H1 (cell line): ENCODE measurements around the gene COL17A1. TPM values are rescaled to one million over a fixed set of nuclear protein-coding genes. Genes with fewer than 3 reads are reported as not detected.

Experiments used
- CTCF ChIA-PET: fragments of 300-600 bp; sonication (Branson Sonifier 250); formaldehyde crosslinking; loops from one replicate; lab custom pipeline; 2021; ENCODE audit not compliant: partially characterized antibody; lab: Charles Lee
- POLR2A ChIA-PET: fragments of 300-600 bp; sonication (Branson Sonifier 250); formaldehyde crosslinking; loops from one replicate; lab custom pipeline; 2021; ENCODE audit warnings: inconsistent platforms; ENCODE audit not compliant: partially characterized antibody; lab: Charles Lee
- DNase-seq, 2 experiments: peaks; one replicate each; pipeline versions ENCODE4 v3.0.0 to v3.0.0-alpha.2; 2010 to 2022; ENCODE audit warnings: low spot score in 2 of 2, low read depth in 1 of 2, mixed read lengths in 1 of 2
- FAIRE-seq: peaks from 2 replicates; lab custom pipeline; 2011; peaks lifted over from hg19 to GRCh38; lab: Jason Lieb, UNC
- H2AFZ ChIP-seq: 2 replicates; pipeline ENCODE4 v1.8.1; 2012; ENCODE audit warnings: low read length, inconsistent platforms
- H2AK5ac ChIP-seq: 2 replicates; pipeline ENCODE4 v1.6.1; 2013; ENCODE audit warnings: low read depth, low read length
- H2BK120ac ChIP-seq: replicated peaks from 2 replicates; pipeline ENCODE3; 2013; ENCODE audit warnings: low read depth, low read length, inconsistent platforms
- H2BK12ac ChIP-seq: 2 replicates; pipeline ENCODE4 v1.6.1; 2013; ENCODE audit warnings: low read depth, low read length
- H2BK15ac ChIP-seq: 2 replicates; pipeline ENCODE4 v1.6.1; 2013; ENCODE audit warnings: low read length
- H2BK20ac ChIP-seq: 2 replicates; pipeline ENCODE4 v1.6.1; 2013; ENCODE audit warnings: low read length
- H2BK5ac ChIP-seq: 2 replicates; pipeline ENCODE4 v1.6.1; 2013; ENCODE audit warnings: low read depth, low read length
- H3K14ac ChIP-seq: 2 replicates; pipeline ENCODE4 v1.6.1; 2013; ENCODE audit warnings: inconsistent platforms; ENCODE audit not compliant: insufficient read length
- H3K18ac ChIP-seq: 2 replicates; pipeline ENCODE4 v1.6.1; 2013; ENCODE audit warnings: low read length; ENCODE audit errors: extremely low read depth
- H3K23ac ChIP-seq: 2 replicates; pipeline ENCODE4 v1.6.1; 2013; ENCODE audit warnings: inconsistent platforms; ENCODE audit not compliant: insufficient read length
- H3K23me2 ChIP-seq: 2 replicates; pipeline ENCODE4 v1.6.1; 2013; ENCODE audit warnings: low read depth, low read length
- H3K27ac ChIP-seq: 2 replicates; pipeline ENCODE4 v1.6.1; 2011; ENCODE audit warnings: low read depth, low read length, inconsistent platforms
- H3K27me3 ChIP-seq, 4 experiments: replicated peaks in 1 of 4; 1 replicate in 1 of 4; 2 replicates in 3 of 4; pipeline versions ENCODE4 v1.6.1 to v1.8.1; 2011 to 2013; ENCODE audit warnings: low read length in 3 of 4, mild to moderate bottlenecking in 3 of 4, inconsistent platforms in 2 of 4, mixed read lengths in 2 of 4, moderate library complexity in 1 of 4; ENCODE audit not compliant: control insufficient read depth in 3 of 4, insufficient read depth in 3 of 4; ENCODE audit errors: extremely low read depth in 1 of 4
- H3K36me3 ChIP-seq, 4 experiments: 2 replicates each; pipeline versions ENCODE4 v1.6.1 to v1.8.1; 2011 to 2013; ENCODE audit warnings: mild to moderate bottlenecking in 4 of 4, low read length in 3 of 4, moderate library complexity in 2 of 4, control low read depth in 1 of 4, inconsistent platforms in 1 of 4; ENCODE audit not compliant: insufficient read depth in 4 of 4, control insufficient read depth in 2 of 4
- H3K4ac ChIP-seq: replicated peaks from 2 replicates; pipeline ENCODE3; 2013; ENCODE audit warnings: low read length, low read depth, mixed read lengths, inconsistent platforms; ENCODE audit not compliant: insufficient read length
- H3K4me1 ChIP-seq, 4 experiments: replicated peaks in 1 of 4; 1 replicate in 1 of 4; 2 replicates in 3 of 4; pipeline versions ENCODE4 v1.6.1 to v1.8.1; 2011 to 2013; ENCODE audit warnings: low read length in 3 of 4, inconsistent platforms in 2 of 4, mixed read lengths in 1 of 4; ENCODE audit not compliant: insufficient read depth in 4 of 4, control insufficient read depth in 3 of 4
- H3K4me2 ChIP-seq, 2 experiments: 2 replicates each; pipeline versions ENCODE4 v1.6.1 to v1.8.1; 2011 to 2013; ENCODE audit warnings: low read depth in 2 of 2, low read length in 2 of 2, control low read depth in 1 of 2, inconsistent platforms in 1 of 2, mild to moderate bottlenecking in 1 of 2; ENCODE audit not compliant: insufficient read depth in 1 of 2
- H3K4me3 ChIP-seq, 4 experiments: fragments of 200-600, 300-600 bp in 1 of 4; sonication (generic), shearing (Covaris generic), sonication (Bioruptor Twin) in 1 of 4; 2 replicates each; pipeline versions ENCODE4 v1.5.1 to v1.8.1; 2011 to 2016; ENCODE audit warnings: low read length in 4 of 4, low read depth in 3 of 4, control low read depth in 2 of 4, inconsistent platforms in 2 of 4, mild to moderate bottlenecking in 2 of 4, mixed read lengths in 1 of 4, moderate library complexity in 1 of 4; ENCODE audit not compliant: insufficient read depth in 2 of 4; ENCODE audit errors: extremely low read depth in 1 of 4
- H3K56ac ChIP-seq: replicated peaks from 2 replicates; pipeline ENCODE3; 2013; ENCODE audit warnings: low read depth, mild to moderate bottlenecking, mixed read lengths, low read length, inconsistent platforms; ENCODE audit not compliant: insufficient read length
- H3K79me1 ChIP-seq: 2 replicates; pipeline ENCODE4 v1.6.1; 2013; ENCODE audit warnings: low read depth, low read length, control low read depth
- H3K79me2 ChIP-seq, 2 experiments: 2 replicates each; pipeline versions ENCODE4 v1.6.1 to v1.8.1; 2012 to 2013; ENCODE audit warnings: low read length in 2 of 2, mild to moderate bottlenecking in 2 of 2, inconsistent platforms in 1 of 2; ENCODE audit not compliant: insufficient read depth in 2 of 2, control insufficient read depth in 1 of 2
- H3K9ac ChIP-seq, 4 experiments: replicated peaks in 1 of 4; 1 replicate in 1 of 4; 2 replicates in 3 of 4; pipeline versions ENCODE4 v1.6.1 to v1.8.1; 2011 to 2013; ENCODE audit warnings: low read depth in 3 of 4, low read length in 3 of 4, control low read depth in 2 of 4, mild to moderate bottlenecking in 2 of 4, moderate library complexity in 2 of 4, inconsistent platforms in 1 of 4; ENCODE audit errors: extremely low read depth in 1 of 4
- H3K9me3 ChIP-seq, 2 experiments: 2 replicates each; pipeline versions ENCODE4 v1.6.1 to v1.8.1; 2012 to 2013; ENCODE audit warnings: mild to moderate bottlenecking in 2 of 2, moderate library complexity in 2 of 2, control low read depth in 1 of 2, inconsistent platforms in 1 of 2, low read depth in 1 of 2, low read length in 1 of 2, mixed read lengths in 1 of 2; ENCODE audit not compliant: insufficient read depth in 2 of 2
- H4K20me1 ChIP-seq, 2 experiments: replicated peaks in 1 of 2; 2 replicates each; pipeline versions ENCODE3 to v1.8.1; 2011 to 2013; ENCODE audit warnings: inconsistent platforms in 2 of 2, low read length in 2 of 2, mild to moderate bottlenecking in 1 of 2; ENCODE audit not compliant: insufficient read depth in 2 of 2, control insufficient read depth in 1 of 2
- H4K5ac ChIP-seq: 2 replicates; pipeline ENCODE4 v1.6.1; 2013; ENCODE audit warnings: low read length, low read depth, mixed read lengths, inconsistent platforms; ENCODE audit not compliant: insufficient read length
- H4K8ac ChIP-seq: 2 replicates; pipeline ENCODE4 v1.8.0; 2013; ENCODE audit warnings: mild to moderate bottlenecking, moderate library complexity, low read length, inconsistent platforms; ENCODE audit not compliant: insufficient read depth; ENCODE audit errors: extremely low read depth
- H4K91ac ChIP-seq: replicated peaks from 2 replicates; pipeline ENCODE3; 2013; ENCODE audit warnings: low read length, mixed read lengths, inconsistent platforms; ENCODE audit not compliant: insufficient read length
- HDAC2 ChIP-seq, 2 experiments: fragments of 300-600 bp in 1 of 2; sonication (generic) in 1 of 2; IDR thresholded peaks; 2 replicates each; pipeline ENCODE4 v1.6.1; 2011 to 2012; ENCODE audit warnings: low read depth in 2 of 2, low read length in 2 of 2, mild to moderate bottlenecking in 2 of 2, moderate library complexity in 2 of 2, borderline replicate concordance in 1 of 2, inconsistent platforms in 1 of 2
- POLR2A ChIP-seq, 2 experiments: IDR thresholded peaks; 1 replicate in 1 of 2; 2 replicates in 1 of 2; pipeline ENCODE4 v1.6.1; 2011; ENCODE audit warnings: low read depth in 2 of 2, low read length in 2 of 2, mild to moderate bottlenecking in 2 of 2; ENCODE audit errors: control extremely low read depth in 1 of 2
- POLR2AphosphoS5 ChIP-seq: IDR thresholded peaks from 2 replicates; pipeline ENCODE4 v1.6.1; 2011; ENCODE audit warnings: low read depth, low read length
- RFX5 ChIP-seq: IDR thresholded peaks from 2 replicates; pipeline ENCODE4 v1.6.1; 2011; ENCODE audit warnings: low read depth, low read length, improper control_type of control experiment, borderline replicate concordance
- SP4 ChIP-seq: IDR thresholded peaks from 2 replicates; pipeline ENCODE4 v1.6.1; 2012; ENCODE audit warnings: low read length, inconsistent platforms
- TAF1 ChIP-seq: IDR thresholded peaks from 2 replicates; pipeline ENCODE4 v1.6.1; 2011; ENCODE audit warnings: mild to moderate bottlenecking, low read depth, low read length
- WGBS, 2 experiments: shearing (Covaris generic) in 1 of 2; methylation state at CpG; one replicate each; pipeline versions ENCODE4 v1.1.6 to v1.1.7; 2013 to 2015; ENCODE audit warnings: low lambda C conversion rate in 2 of 2, mixed read lengths in 2 of 2, inconsistent platforms in 1 of 2, low coverage in 1 of 2, missing lambda C conversion rate in 1 of 2; ENCODE audit not compliant: insufficient replicate concordance in 2 of 2, insufficient coverage in 1 of 2, insufficient read length in 1 of 2; ENCODE audit errors: extremely low coverage in 1 of 2, missing lambda C conversion rate in 1 of 2; 5-methylcytosine and 5-hydroxymethylcytosine counted together
- polyA plus RNA-seq, 7 experiments: library from polyadenylated mRNA; depleted of rRNA in 3 of 7; stranded (reverse) in 5 of 7; unstranded in 2 of 7; fragments of >200 nt in 5 of 7; fragments of 200-250 nt in 2 of 7; gene quantifications; 1 replicate in 5 of 7; 2 replicates in 1 of 7; 4 replicates in 1 of 7; pipeline versions ENCODE4 v1.2.1 to v1.2.3, GENCODE V29; 2011 to 2013; ENCODE audit warnings: missing spikeins in 2 of 7, mixed read lengths in 2 of 7
- total RNA-seq: library from RNA; stranded (reverse); fragmentation: NEBNext Ultra II Directional; extraction: Animal tissue kit (Norgen Biotek cat#: 25700); gene quantifications from 2 replicates; pipeline ENCODE4 v1.2.1, GENCODE V29; 2021
- TF ChIP-seq, protein P1 (sequence below): IDR thresholded peaks from 2 replicates; pipeline ENCODE4 v1.6.1; 2011; ENCODE audit warnings: low read length, improper control_type of control experiment

Gene COL17A1
- total and polyA plus RNA-seq, 2 of the 8 experiments (the other 6 are each of a cell fraction or from before 2014, with no cell fraction given): 0.35 to 0.37 TPM

DNA sequence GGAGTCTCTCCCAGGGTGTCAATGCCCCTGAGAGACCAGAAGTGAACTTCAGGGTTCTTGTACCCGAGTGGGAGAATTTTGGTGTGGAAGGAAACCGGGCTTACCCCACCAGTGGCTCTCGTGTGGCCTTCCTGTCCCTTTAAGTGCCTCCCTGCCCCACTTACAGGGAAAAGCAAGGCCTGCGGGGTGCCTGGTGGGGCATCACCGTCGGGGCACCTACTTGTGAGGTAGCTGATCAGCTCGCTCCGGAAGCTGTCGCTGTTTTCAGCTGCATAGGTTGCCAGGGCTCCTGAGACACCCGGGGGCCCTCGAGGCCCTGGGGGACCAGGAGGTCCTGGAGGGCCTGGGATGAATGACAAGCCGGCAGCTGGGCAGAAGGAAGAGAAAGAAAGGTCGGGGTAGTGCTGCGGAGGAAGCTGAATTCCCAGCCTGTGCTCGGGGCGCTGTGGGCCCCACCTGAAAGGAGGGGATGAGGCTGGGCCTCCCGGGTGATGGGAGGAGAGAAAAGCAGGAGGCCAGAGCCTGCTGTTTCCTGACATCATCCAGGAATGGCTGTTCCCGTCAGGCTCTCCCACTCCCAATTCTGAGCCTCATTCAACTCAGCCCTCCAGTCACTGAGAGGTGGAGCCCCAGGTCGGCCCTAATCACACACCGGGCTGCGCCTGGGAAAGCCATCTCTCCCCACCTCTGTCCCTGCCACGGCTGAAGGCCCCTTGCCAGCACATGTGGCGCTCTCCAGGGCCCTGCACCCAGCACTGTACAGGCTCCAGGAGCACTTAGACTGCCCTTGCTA, 51.1 kb downstream of the COL17A1 start:
- no peak overlapping the region for H3K4me3 ChIP-seq
- no peak overlapping the region for H2BK20ac ChIP-seq
- H4K5ac ChIP-seq: no peak overlapping the region
- no peak overlapping the region for H3K27ac ChIP-seq
- H4K20me1 ChIP-seq: peaks cover 2 to 5% of the 10 kb centered on the region in 2 experiments
- H4K8ac ChIP-seq: peak overlapping the region; percentile 35; the same call in 1 of the 2 replicates
- no peaks in the 10 kb centered on the region for H3K9me3 ChIP-seq
- no peak overlapping the region for H2BK12ac ChIP-seq
- no peak overlapping the region for H3K9ac ChIP-seq
- H2BK120ac ChIP-seq: no peak overlapping the region
- H3K23ac ChIP-seq: no peak overlapping the region
- H2AK5ac ChIP-seq: no peak overlapping the region
- H2AFZ ChIP-seq: no peak overlapping the region
- no peak overlapping the region for H3K14ac ChIP-seq
- peak overlapping the region; percentile 14; the same call in 1 of the 2 replicates for H3K18ac ChIP-seq
- no peak overlapping the region for H2BK15ac ChIP-seq
- no peak overlapping the region for H4K91ac ChIP-seq
- DNase-seq (peak in 1 of 2 experiments; percentile 46), FAIRE-seq (no peak)
- H3K56ac ChIP-seq: no peak overlapping the region
- H3K36me3 ChIP-seq: no peaks in the 10 kb centered on the region; a peak in 1 of 8 replicates
- no peak overlapping the region for H2BK5ac ChIP-seq
- H3K79me2 ChIP-seq: no peaks in the 10 kb centered on the region
- 89% methylated on average over 15 of the region's 23 CpGs; no CpG with 5 or more reads in 1 of the 2 experiments for whole genome bisulfite sequencing, 2 experiments
- ChIA-PET POLR2A (interaction anchor here (0.8 to 3.0 kb wide), 3 partner anchors 8 to 88 kb away, joined by 3 to 10 read pairs (median 4); partner anchors contain the start of gene SFR1), CTCF (interaction anchor here (0.6 to 3.6 kb wide), 10 partner anchors 10 to 258 kb away, joined by 3 to 16 read pairs (median 5); partner anchors contain the start of gene SFR1)
- no peak overlapping the region for H3K4me2 ChIP-seq
- H3K27me3 ChIP-seq: no peaks in the 10 kb centered on the region
- peaks cover 3 to 15% (median 10%) of the 10 kb centered on the region in 4 experiments; a peak in 5 of 7 replicates for H3K4me1 ChIP-seq
- H3K23me2 ChIP-seq: peaks cover 8% of the 10 kb centered on the region; the same call in 1 of the 2 replicates
- TF ChIP-seq POLR2AphosphoS5 (no peak), HDAC2 (IDR thresholded peaks at IDR 0.05; ENCODE audit: borderline replicate concordance in 1 of 2, low read depth in 2 of 2, low read length in 2 of 2) (no peak), POLR2A (IDR thresholded peaks at IDR 0.05; ENCODE audit: control extremely low read depth in 1 of 2, low read depth in 2 of 2, low read length in 2 of 2) (no peak), TAF1 (no peak), RFX5 (no peak), SP4 (no peak)
- TF ChIP-seq, protein P1, sequence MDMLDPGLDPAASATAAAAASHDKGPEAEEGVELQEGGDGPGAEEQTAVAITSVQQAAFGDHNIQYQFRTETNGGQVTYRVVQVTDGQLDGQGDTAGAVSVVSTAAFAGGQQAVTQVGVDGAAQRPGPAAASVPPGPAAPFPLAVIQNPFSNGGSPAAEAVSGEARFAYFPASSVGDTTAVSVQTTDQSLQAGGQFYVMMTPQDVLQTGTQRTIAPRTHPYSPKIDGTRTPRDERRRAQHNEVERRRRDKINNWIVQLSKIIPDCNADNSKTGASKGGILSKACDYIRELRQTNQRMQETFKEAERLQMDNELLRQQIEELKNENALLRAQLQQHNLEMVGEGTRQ: no peak
- H3K4ac ChIP-seq: no peak overlapping the region
- H3K79me1 ChIP-seq: no peaks in the 10 kb centered on the region; the same call in 1 of the 2 replicates
